ENCODE results near the gene POU6F2.

The POU6F2 gene

GRCh38 chr7:39252916-39253315, 275.2 kb downstream of the POU6F2 start:
- no peak for TF ChIP-seq CTCF (IDR thresholded peaks at IDR 0.05; ENCODE audit: low read depth, low read length)
- H3K4me3 ChIP-seq (replicated peaks in 1 of 2; ENCODE audit: low read depth in 2 of 2, low read length in 2 of 2), result no peak overlapping the region
- DNase-seq (ENCODE audit: low read depth in 2 of 2), result no peak

- no peak for DNase-seq (ENCODE audit: low read depth in 2 of 2)
- no peak for TF ChIP-seq CTCF (IDR thresholded peaks at IDR 0.05; ENCODE audit: low read depth, low read length)
These were observed 281.8 kb downstream of the POU6F2 start for GRCh38 chr7:39259391-39260003.

GRCh38 chr7:39260279-39260844, 282.7 kb downstream of the POU6F2 start:
- no peak for TF ChIP-seq CTCF (IDR thresholded peaks at IDR 0.05; ENCODE audit: low read depth, low read length)
- H3K4me3 ChIP-seq (replicated peaks in 1 of 2; ENCODE audit: low read depth in 2 of 2, low read length in 2 of 2), result no peak overlapping the region
- no peak for DNase-seq (ENCODE audit: low read depth in 2 of 2)

More at GRCh38 chr7:39259391-39260003, 281.8 kb downstream of the POU6F2 start:
- H3K4me3 ChIP-seq (replicated peaks in 1 of 2; ENCODE audit: low read depth in 2 of 2, low read length in 2 of 2), result no peak overlapping the region

GRCh38 chr7:39261771-39262170, 284.1 kb downstream of the POU6F2 start:
- TF ChIP-seq CTCF (IDR thresholded peaks at IDR 0.05; ENCODE audit: low read depth, low read length), result no peak
- no peak overlapping the region for H3K4me3 ChIP-seq (replicated peaks in 1 of 2; ENCODE audit: low read depth in 2 of 2, low read length in 2 of 2)
- no peak for DNase-seq (ENCODE audit: low read depth in 2 of 2)

- TF ChIP-seq CTCF (IDR thresholded peaks at IDR 0.05; ENCODE audit: low read depth, low read length), result no peak
- DNase-seq (ENCODE audit: low read depth in 2 of 2), result no peak
- no peak overlapping the region for H3K4me3 ChIP-seq (replicated peaks in 1 of 2; ENCODE audit: low read depth in 2 of 2, low read length in 2 of 2)
These were observed 288.2 kb downstream of the POU6F2 start for GRCh38 chr7:39265641-39266591.

- TF ChIP-seq CTCF (IDR thresholded peaks at IDR 0.05; ENCODE audit: low read depth, low read length), result no peak
- DNase-seq (ENCODE audit: low read depth in 2 of 2), result no peak
- H3K4me3 ChIP-seq (replicated peaks in 1 of 2; ENCODE audit: low read depth in 2 of 2, low read length in 2 of 2), result no peak overlapping the region
These were observed 291.3 kb downstream of the POU6F2 start for GRCh38 chr7:39269034-39269433.

Data from cardiac fibroblast (primary cell).